ENCODE results near the gene SIL1. TPM values are rescaled to one million over a fixed set of nuclear protein-coding genes. Genes with fewer than 3 reads are reported as not detected.
"Not testable (repeated sequence)": the region's sequence is repeated elsewhere in the genome, so short reads cannot be mapped to it uniquely, and the experiment has no call there.

The SIL1 gene
- total RNA-seq, 1 donor from 2014 or later = 26.1 TPM

GRCh38 chr5:139178935-139179334, 19.2 kb downstream of the SIL1 start:
- peak overlapping the region; percentile 92 for H3K27ac ChIP-seq (ENCODE audit: low read depth, low read length)
- no peaks in the 10 kb centered on the region for H3K36me3 ChIP-seq (ENCODE audit: control insufficient read depth in 3 of 3, insufficient read depth in 3 of 3, low read length in 3 of 3)
- H3K4me1 ChIP-seq (ENCODE audit: control insufficient read depth in 3 of 3, insufficient read depth in 3 of 3, low read length in 3 of 3) = peaks cover 48 to 67% (median 50%) of the 10 kb centered on the region in 3 donors
- H3K9ac ChIP-seq (ENCODE audit: low read depth in 1 of 3, low read length in 3 of 3) = peak overlapping the region; percentile 34 to 66 (median 65)
- no peaks in the 10 kb centered on the region for H3K27me3 ChIP-seq (ENCODE audit: control insufficient read depth in 3 of 3, insufficient read depth in 3 of 3, low read length in 3 of 3)
- peak overlapping the region in 2 of 3 donors; percentile 5 to 27 for H3K4me3 ChIP-seq (ENCODE audit: low read length in 3 of 3)
- H3K9me3 ChIP-seq (ENCODE audit: control insufficient read depth in 3 of 3, low read length in 3 of 3) = no peaks in the 10 kb centered on the region

GRCh38 chr5:139178589-139178917, 19.6 kb downstream of the SIL1 start:
- Histone ChIP-seq H3K27ac (ENCODE audit: low read depth, low read length) (peak overlapping the region; percentile 92), H3K9me3 (ENCODE audit: control insufficient read depth in 3 of 3, low read length in 3 of 3) (no peaks in the 10 kb centered on the region), H3K36me3 (ENCODE audit: control insufficient read depth in 3 of 3, insufficient read depth in 3 of 3, low read length in 3 of 3) (no peaks in the 10 kb centered on the region), H3K9ac (ENCODE audit: low read depth in 1 of 3, low read length in 3 of 3) (peak overlapping the region in 2 of 3 donors; percentile 66), H3K27me3 (ENCODE audit: control insufficient read depth in 3 of 3, insufficient read depth in 3 of 3, low read length in 3 of 3) (no peaks in the 10 kb centered on the region), H3K4me3 (ENCODE audit: low read length in 3 of 3) (peak overlapping the region in 1 of 3 donors; percentile 27), H3K4me1 (ENCODE audit: control insufficient read depth in 3 of 3, insufficient read depth in 3 of 3, low read length in 3 of 3) (peaks cover 48 to 63% (median 50%) of the 10 kb centered on the region in 3 donors)

GRCh38 chr5:139177809-139178588, 20.2 kb downstream of the SIL1 start:
- no peaks in the 10 kb centered on the region for H3K36me3 ChIP-seq (ENCODE audit: control insufficient read depth in 3 of 3, insufficient read depth in 3 of 3, low read length in 3 of 3)
- H3K9me3 ChIP-seq (ENCODE audit: control insufficient read depth in 3 of 3, low read length in 3 of 3) = no peaks in the 10 kb centered on the region
- H3K4me3 ChIP-seq (ENCODE audit: low read length in 3 of 3) = peak overlapping the region in 1 of 3 donors; percentile 13
- H3K9ac ChIP-seq (ENCODE audit: low read depth in 1 of 3, low read length in 3 of 3) = peak overlapping the region in 2 of 3 donors; percentile 66
- peaks cover 48 to 57% (median 50%) of the 10 kb centered on the region in 3 donors for H3K4me1 ChIP-seq (ENCODE audit: control insufficient read depth in 3 of 3, insufficient read depth in 3 of 3, low read length in 3 of 3)
- no peaks in the 10 kb centered on the region for H3K27me3 ChIP-seq (ENCODE audit: control insufficient read depth in 3 of 3, insufficient read depth in 3 of 3, low read length in 3 of 3)
- H3K27ac ChIP-seq (ENCODE audit: low read depth, low read length) = peak overlapping the region; percentile 92

GRCh38 chr5:139177281-139177680, 20.9 kb downstream of the SIL1 start:
- H3K4me1 ChIP-seq (ENCODE audit: control insufficient read depth in 3 of 3, insufficient read depth in 3 of 3, low read length in 3 of 3) = peaks cover 45 to 50% (median 49%) of the 10 kb centered on the region in 3 donors
- not testable (repeated sequence) for H3K36me3 ChIP-seq (ENCODE audit: control insufficient read depth in 3 of 3, insufficient read depth in 3 of 3, low read length in 3 of 3)

GRCh38 chr5:139174382-139174781, 23.8 kb downstream of the SIL1 start:
- H3K9ac ChIP-seq (ENCODE audit: low read depth in 1 of 3, low read length in 3 of 3); H3K4me3 ChIP-seq (ENCODE audit: low read length in 3 of 3); H3K36me3 ChIP-seq (ENCODE audit: control insufficient read depth in 3 of 3, insufficient read depth in 3 of 3, low read length in 3 of 3); H3K27me3 ChIP-seq (ENCODE audit: control insufficient read depth in 3 of 3, insufficient read depth in 3 of 3, low read length in 3 of 3); H3K9me3 ChIP-seq (ENCODE audit: control insufficient read depth in 3 of 3, low read length in 3 of 3); H3K27ac ChIP-seq (ENCODE audit: low read depth, low read length): not testable (repeated sequence)
- H3K4me1 ChIP-seq (ENCODE audit: control insufficient read depth in 3 of 3, insufficient read depth in 3 of 3, low read length in 3 of 3) = peaks cover 21 to 23% (median 22%) of the 10 kb centered on the region in 3 donors

More at GRCh38 chr5:139177281-139177680, 20.9 kb downstream of the SIL1 start:
- H3K27me3 ChIP-seq (ENCODE audit: control insufficient read depth in 3 of 3, insufficient read depth in 3 of 3, low read length in 3 of 3); H3K9me3 ChIP-seq (ENCODE audit: control insufficient read depth in 3 of 3, low read length in 3 of 3); H3K4me3 ChIP-seq (ENCODE audit: low read length in 3 of 3); H3K9ac ChIP-seq (ENCODE audit: low read depth in 1 of 3, low read length in 3 of 3): not testable (repeated sequence)
- peak overlapping the region; percentile 92 for H3K27ac ChIP-seq (ENCODE audit: low read depth, low read length)

- Histone ChIP-seq H3K9me3 (ENCODE audit: control insufficient read depth in 3 of 3, low read length in 3 of 3) (no peaks in the 10 kb centered on the region), H3K27me3 (ENCODE audit: control insufficient read depth in 3 of 3, insufficient read depth in 3 of 3, low read length in 3 of 3) (no peaks in the 10 kb centered on the region), H3K9ac (ENCODE audit: low read depth in 1 of 3, low read length in 3 of 3) (no peak overlapping the region), H3K36me3 (ENCODE audit: control insufficient read depth in 3 of 3, insufficient read depth in 3 of 3, low read length in 3 of 3) (no peaks in the 10 kb centered on the region), H3K27ac (ENCODE audit: low read depth, low read length) (no peak overlapping the region), H3K4me1 (ENCODE audit: control insufficient read depth in 3 of 3, insufficient read depth in 3 of 3, low read length in 3 of 3) (no peaks in the 10 kb centered on the region), H3K4me3 (ENCODE audit: low read length in 3 of 3) (no peak overlapping the region)
Measured at GRCh38 chr5:139171779-139172404, 26.3 kb downstream of the SIL1 start.

- no peak overlapping the region for H3K4me3 ChIP-seq (ENCODE audit: low read length in 3 of 3)
- no peaks in the 10 kb centered on the region for H3K4me1 ChIP-seq (ENCODE audit: control insufficient read depth in 3 of 3, insufficient read depth in 3 of 3, low read length in 3 of 3)
- H3K9ac ChIP-seq (ENCODE audit: low read depth in 1 of 3, low read length in 3 of 3) = no peak overlapping the region
- H3K27ac ChIP-seq (ENCODE audit: low read depth, low read length) = no peak overlapping the region
- no peaks in the 10 kb centered on the region for H3K36me3 ChIP-seq (ENCODE audit: control insufficient read depth in 3 of 3, insufficient read depth in 3 of 3, low read length in 3 of 3)
- no peaks in the 10 kb centered on the region for H3K27me3 ChIP-seq (ENCODE audit: control insufficient read depth in 3 of 3, insufficient read depth in 3 of 3, low read length in 3 of 3)
- no peaks in the 10 kb centered on the region for H3K9me3 ChIP-seq (ENCODE audit: control insufficient read depth in 3 of 3, low read length in 3 of 3)
Measured at GRCh38 chr5:139167952-139168720, 30.0 kb downstream of the SIL1 start.

GRCh38 chr5:139167533-139167932, 30.6 kb downstream of the SIL1 start:
- Histone ChIP-seq H3K4me1 (ENCODE audit: control insufficient read depth in 3 of 3, insufficient read depth in 3 of 3, low read length in 3 of 3) (no peaks in the 10 kb centered on the region), H3K36me3 (ENCODE audit: control insufficient read depth in 3 of 3, insufficient read depth in 3 of 3, low read length in 3 of 3) (no peaks in the 10 kb centered on the region)

GRCh38 chr5:139167063-139167462, 31.1 kb downstream of the SIL1 start:
- no peak overlapping the region for H3K27ac ChIP-seq (ENCODE audit: low read depth, low read length)
- H3K36me3 ChIP-seq (ENCODE audit: control insufficient read depth in 3 of 3, insufficient read depth in 3 of 3, low read length in 3 of 3) = no peaks in the 10 kb centered on the region
- H3K4me3 ChIP-seq (ENCODE audit: low read length in 3 of 3) = no peak overlapping the region
- no peak overlapping the region for H3K9ac ChIP-seq (ENCODE audit: low read depth in 1 of 3, low read length in 3 of 3)
- no peaks in the 10 kb centered on the region for H3K4me1 ChIP-seq (ENCODE audit: control insufficient read depth in 3 of 3, insufficient read depth in 3 of 3, low read length in 3 of 3)
- no peaks in the 10 kb centered on the region for H3K9me3 ChIP-seq (ENCODE audit: control insufficient read depth in 3 of 3, low read length in 3 of 3)
- H3K27me3 ChIP-seq (ENCODE audit: control insufficient read depth in 3 of 3, insufficient read depth in 3 of 3, low read length in 3 of 3) = no peaks in the 10 kb centered on the region

More at GRCh38 chr5:139167533-139167932, 30.6 kb downstream of the SIL1 start:
- Histone ChIP-seq H3K9me3 (ENCODE audit: control insufficient read depth in 3 of 3, low read length in 3 of 3) (no peaks in the 10 kb centered on the region), H3K4me3 (ENCODE audit: low read length in 3 of 3) (no peak overlapping the region), H3K27ac (ENCODE audit: low read depth, low read length) (no peak overlapping the region), H3K27me3 (ENCODE audit: control insufficient read depth in 3 of 3, insufficient read depth in 3 of 3, low read length in 3 of 3) (no peaks in the 10 kb centered on the region), H3K9ac (ENCODE audit: low read depth in 1 of 3, low read length in 3 of 3) (no peak overlapping the region)

- not testable (repeated sequence) for H3K27ac ChIP-seq (ENCODE audit: low read depth, low read length); H3K4me3 ChIP-seq (ENCODE audit: low read length in 3 of 3); H3K9ac ChIP-seq (ENCODE audit: low read depth in 1 of 3, low read length in 3 of 3); H3K9me3 ChIP-seq (ENCODE audit: control insufficient read depth in 3 of 3, low read length in 3 of 3); H3K27me3 ChIP-seq (ENCODE audit: control insufficient read depth in 3 of 3, insufficient read depth in 3 of 3, low read length in 3 of 3); H3K36me3 ChIP-seq (ENCODE audit: control insufficient read depth in 3 of 3, insufficient read depth in 3 of 3, low read length in 3 of 3); H3K4me1 ChIP-seq (ENCODE audit: control insufficient read depth in 3 of 3, insufficient read depth in 3 of 3, low read length in 3 of 3)
Measured at GRCh38 chr5:139164897-139165296, 33.3 kb downstream of the SIL1 start.

Measured in skeletal muscle tissue (tissue), 4 donors.